Neural cell (in vitro differentiated cells): ENCODE data around the gene PRSS50.

Experiments
- CTCF ChIP-seq: fragments of 450-650 bp; IDR thresholded peaks from 2 replicates; pipeline ENCODE4 v1.5.1; 2014; ENCODE audit warnings: antibody characterized with exemption, mild to moderate bottlenecking, moderate library complexity; ENCODE audit not compliant: poor library complexity, severe bottlenecking
- EZH2 ChIP-seq: fragments of 200-600, 300-800 bp; shearing (Covaris generic), sonication (generic); IDR thresholded peaks from 2 replicates; pipeline ENCODE4 v1.6.1; 2014; ENCODE audit warnings: antibody characterized with exemption, low read length, borderline replicate concordance, mild to moderate bottlenecking; ENCODE audit not compliant: insufficient read depth, poor library complexity, severe bottlenecking

GRCh38 chr3:46705751-46706552, 11.7 kb downstream of the PRSS50 start:
- no peak for TF ChIP-seq CTCF
- no peak for TF ChIP-seq EZH2
